NCI-H2107 treated with DMSO at 0.1 percent for 48 hours (cell line): ENCODE measurements around the gene EMC10.

ENCODE experiments used
- DNase-seq: peaks from one replicate; lab custom pipeline; 2025; ENCODE audit not compliant: unreplicated experiment; lab: John Stamatoyannopoulos, UW

The EMC10 gene

DNA sequence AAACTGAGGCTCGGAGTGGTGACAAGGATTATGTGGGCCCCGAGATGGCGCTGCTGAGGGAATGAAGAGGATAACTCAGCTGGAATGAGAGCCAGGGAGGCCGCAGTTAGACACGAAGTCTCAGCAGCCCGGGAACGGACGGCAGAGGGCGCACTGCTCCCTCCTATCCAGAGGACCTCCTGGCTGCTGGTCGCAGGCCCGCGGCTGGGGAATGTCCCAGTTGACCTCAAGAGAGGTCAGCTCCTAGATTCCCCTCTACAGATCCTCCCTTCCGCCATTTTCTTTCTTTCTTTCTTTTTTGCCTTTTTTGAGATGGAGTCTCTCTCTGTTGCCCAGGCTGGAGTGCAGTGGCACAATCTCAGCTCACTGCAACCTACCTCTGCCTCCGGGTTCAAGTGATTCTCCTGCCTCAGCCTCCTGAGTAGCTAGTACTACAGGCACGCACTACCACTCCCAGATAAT is 61.5 kb downstream of the EMC10 start:
- peak; percentile 35 for DNase-seq
